ENCODE measurements around the gene ME3.
A peak's percentile ranks its signal among the peaks of the same experiment; 100 is the strongest.

Gene ME3

DNA sequence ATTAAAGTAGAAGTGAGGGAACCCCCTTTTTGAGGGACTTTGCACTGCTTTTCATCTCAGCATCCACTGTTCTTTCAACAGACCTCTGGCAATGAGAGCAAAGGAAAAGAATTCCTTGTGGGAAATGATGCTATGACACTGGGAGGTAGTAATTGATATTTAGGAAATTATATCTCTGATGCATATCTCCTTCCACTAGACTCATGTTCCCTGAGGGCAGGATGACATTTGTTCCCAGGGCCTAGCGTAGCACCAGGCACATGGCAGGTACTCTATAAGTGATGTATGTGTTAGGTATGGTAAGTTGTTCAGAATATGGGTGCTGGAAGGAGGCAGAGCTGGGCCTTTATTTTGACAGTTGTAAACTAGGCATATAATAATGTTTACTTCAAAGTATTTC lies 154.9 kb downstream of the ME3 start:
- no peaks in the 10 kb centered on the region for H3K36me3 ChIP-seq (replicated peaks)
- TF ChIP-seq, protein P1, sequence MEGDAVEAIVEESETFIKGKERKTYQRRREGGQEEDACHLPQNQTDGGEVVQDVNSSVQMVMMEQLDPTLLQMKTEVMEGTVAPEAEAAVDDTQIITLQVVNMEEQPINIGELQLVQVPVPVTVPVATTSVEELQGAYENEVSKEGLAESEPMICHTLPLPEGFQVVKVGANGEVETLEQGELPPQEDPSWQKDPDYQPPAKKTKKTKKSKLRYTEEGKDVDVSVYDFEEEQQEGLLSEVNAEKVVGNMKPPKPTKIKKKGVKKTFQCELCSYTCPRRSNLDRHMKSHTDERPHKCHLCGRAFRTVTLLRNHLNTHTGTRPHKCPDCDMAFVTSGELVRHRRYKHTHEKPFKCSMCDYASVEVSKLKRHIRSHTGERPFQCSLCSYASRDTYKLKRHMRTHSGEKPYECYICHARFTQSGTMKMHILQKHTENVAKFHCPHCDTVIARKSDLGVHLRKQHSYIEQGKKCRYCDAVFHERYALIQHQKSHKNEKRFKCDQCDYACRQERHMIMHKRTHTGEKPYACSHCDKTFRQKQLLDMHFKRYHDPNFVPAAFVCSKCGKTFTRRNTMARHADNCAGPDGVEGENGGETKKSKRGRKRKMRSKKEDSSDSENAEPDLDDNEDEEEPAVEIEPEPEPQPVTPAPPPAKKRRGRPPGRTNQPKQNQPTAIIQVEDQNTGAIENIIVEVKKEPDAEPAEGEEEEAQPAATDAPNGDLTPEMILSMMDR (IDR thresholded peaks at IDR 0.05; ENCODE audit: low read depth, low read length, missing control alignments), result no peak
- in situ Hi-C loops (cut with HindIII; ENCODE audit: low pct_ligation_motif_present, low sequenced_read_pairs), result no loop called here
- no peak for DNase-seq
- H3K27ac ChIP-seq, result no peak overlapping the region
- H3K27me3 ChIP-seq (replicated peaks), result no peaks in the 10 kb centered on the region
- no peak overlapping the region for H3K4me3 ChIP-seq (ENCODE audit: low read depth, low read length)

DNA sequence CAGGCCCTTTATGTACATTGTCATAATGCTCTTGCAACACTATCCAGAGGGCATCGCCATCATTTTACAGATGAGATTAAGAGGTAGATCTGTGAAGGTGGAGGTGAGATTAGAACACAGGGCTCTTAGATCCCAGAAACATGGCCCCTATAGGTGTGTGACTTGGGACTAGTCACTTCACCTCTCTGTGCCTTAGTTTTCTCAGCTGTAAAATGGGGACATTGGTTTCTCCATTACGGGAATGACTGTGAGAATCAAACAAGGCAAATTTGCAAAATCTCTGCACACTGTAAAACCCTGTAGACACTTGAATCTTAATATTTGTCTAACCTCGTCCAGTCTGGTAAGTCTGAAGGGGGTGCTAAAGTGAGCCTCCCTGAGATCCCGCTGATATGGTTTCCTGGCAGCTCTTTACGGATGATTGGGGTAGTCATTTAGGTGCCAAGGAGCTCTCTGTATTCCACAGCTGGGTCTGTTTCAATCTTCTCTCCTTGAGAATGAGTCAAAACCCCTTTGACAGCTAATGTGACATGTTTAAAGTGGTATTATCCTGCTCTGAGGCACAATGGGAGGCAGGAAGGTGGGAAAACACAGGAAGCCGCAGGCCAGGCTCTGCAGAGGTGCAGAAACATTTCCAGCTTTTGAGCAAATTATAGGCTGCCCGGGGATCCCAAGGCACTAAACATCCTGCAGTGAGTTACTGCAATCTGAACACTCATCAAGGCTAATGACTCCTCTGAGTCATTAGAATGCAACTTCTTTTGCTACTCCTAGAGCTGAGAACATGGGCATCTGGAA lies 156.9 kb downstream of the ME3 start:
- in situ Hi-C loops (cut with HindIII; ENCODE audit: low pct_ligation_motif_present, low sequenced_read_pairs), result no loop called here
- Histone ChIP-seq H3K36me3 (replicated peaks) (no peaks in the 10 kb centered on the region), H3K27me3 (replicated peaks) (no peaks in the 10 kb centered on the region), H3K4me3 (ENCODE audit: low read depth, low read length) (no peak overlapping the region), H3K27ac (peak overlapping the region; percentile 13)
- DNase-seq, result peak; percentile 46
- TF ChIP-seq, protein P1 (IDR thresholded peaks at IDR 0.05; ENCODE audit: low read depth, low read length, missing control alignments), result no peak

DNA sequence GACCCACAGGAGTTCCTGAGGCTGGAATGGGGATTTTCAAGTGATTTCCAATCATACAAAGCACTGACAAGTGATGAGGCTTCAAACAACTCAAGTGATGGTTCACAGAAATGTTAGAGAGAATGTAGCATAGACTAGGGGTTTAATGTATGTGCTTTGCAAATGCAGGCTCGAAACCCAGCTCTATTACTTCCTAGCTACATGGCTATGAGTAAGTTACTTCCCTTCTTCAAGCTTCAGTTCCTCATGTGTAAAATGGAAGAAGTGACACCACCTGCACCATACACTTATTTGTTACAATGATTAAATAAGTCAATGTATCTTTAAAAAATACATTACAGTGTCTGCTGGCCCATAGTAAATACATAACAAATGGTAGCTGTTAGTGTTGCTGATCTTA lies 158.0 kb downstream of the ME3 start:
- no peaks in the 10 kb centered on the region for H3K36me3 ChIP-seq (replicated peaks)
- H3K27me3 ChIP-seq (replicated peaks), result no peaks in the 10 kb centered on the region
- TF ChIP-seq, protein P1 (IDR thresholded peaks at IDR 0.05; ENCODE audit: low read depth, low read length, missing control alignments), result no peak
- H3K27ac ChIP-seq, result no peak overlapping the region
- H3K4me3 ChIP-seq (ENCODE audit: low read depth, low read length), result no peak overlapping the region
- DNase-seq, result no peak
- in situ Hi-C loops (cut with HindIII; ENCODE audit: low pct_ligation_motif_present, low sequenced_read_pairs), result no loop called here

DNA sequence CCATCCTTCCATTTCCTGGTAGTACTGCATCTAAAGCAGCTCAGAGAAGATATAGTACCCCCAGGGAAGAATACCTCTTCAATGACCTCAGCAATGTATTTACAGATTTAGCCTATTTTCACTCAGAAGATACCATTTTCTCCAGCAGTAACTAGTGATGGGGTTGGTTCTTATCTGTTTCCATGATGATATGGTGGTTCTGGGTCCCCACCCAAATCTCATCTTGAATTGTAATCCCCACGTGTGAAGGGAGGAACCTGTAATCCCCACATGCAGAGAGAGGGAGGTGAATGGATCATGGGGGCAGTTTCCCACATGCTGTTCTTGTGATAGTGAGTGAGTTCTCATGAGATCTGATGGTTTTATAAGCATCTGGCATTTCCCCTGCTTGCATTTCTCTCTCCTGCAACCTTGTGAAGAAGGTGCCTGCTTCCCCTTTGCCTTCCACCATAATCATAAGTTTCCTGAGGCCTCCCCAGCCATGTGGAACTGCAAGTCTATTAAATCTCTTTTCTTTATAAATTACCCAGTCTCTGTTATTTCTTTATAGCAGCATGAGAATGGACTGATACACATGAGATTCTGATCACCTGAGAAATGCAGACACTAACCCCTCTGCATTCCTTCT lies 158.6 kb downstream of the ME3 start:
- DNase-seq, result no peak
- Histone ChIP-seq H3K27ac (no peak overlapping the region), H3K27me3 (replicated peaks) (no peaks in the 10 kb centered on the region), H3K36me3 (replicated peaks) (no peaks in the 10 kb centered on the region), H3K4me3 (ENCODE audit: low read depth, low read length) (no peak overlapping the region)
- TF ChIP-seq, protein P1 (IDR thresholded peaks at IDR 0.05; ENCODE audit: low read depth, low read length, missing control alignments), result no peak
- in situ Hi-C loops (cut with HindIII; ENCODE audit: low pct_ligation_motif_present, low sequenced_read_pairs), result no loop called here

GRCh38 chr11:86513138-86513537 lies 159.3 kb downstream of the ME3 start:
- Histone ChIP-seq H3K4me3 (ENCODE audit: low read depth, low read length) (no peak overlapping the region), H3K36me3 (replicated peaks) (no peaks in the 10 kb centered on the region), H3K27me3 (replicated peaks) (no peaks in the 10 kb centered on the region), H3K27ac (no peak overlapping the region)
- in situ Hi-C loops (cut with HindIII; ENCODE audit: low pct_ligation_motif_present, low sequenced_read_pairs), result no loop called here
- TF ChIP-seq, protein P1 (IDR thresholded peaks at IDR 0.05; ENCODE audit: low read depth, low read length, missing control alignments), result no peak
- DNase-seq, result no peak

Data from brain microvascular endothelial cell (primary cell).